DND-41 (cell line): ENCODE results near the gene TDG.

Experiments used
- ATAC-seq: fragments of 200-7000 bp; cut with Tn5 transposase; 3 replicates; pipeline ENCODE4 v1.9.1; 2021; ENCODE audit warnings: low read depth; ENCODE audit not compliant: insufficient read depth
- DNase-seq: peaks from one replicate; pipeline ENCODE4 v3.0.0-alpha.2; 2020
- H2AFZ ChIP-seq: 2 replicates; pipeline ENCODE4 v1.6.0; 2012; ENCODE audit warnings: low read depth, low read length
- H3K27ac ChIP-seq: 2 replicates; pipeline ENCODE4 v1.5.1; 2012; ENCODE audit warnings: low read length, inconsistent platforms
- H3K27me3 ChIP-seq: fragments of 200-600 bp; sonication (generic); 2 replicates; pipeline ENCODE4 v1.6.0; 2012; ENCODE audit warnings: low read length, mild to moderate bottlenecking, inconsistent platforms; ENCODE audit not compliant: insufficient read depth, poor library complexity
- H3K36me3 ChIP-seq: 2 replicates; pipeline ENCODE4 v1.5.1; 2012; ENCODE audit warnings: low read length, inconsistent platforms; ENCODE audit not compliant: insufficient read depth
- H3K4me1 ChIP-seq: 2 replicates; pipeline ENCODE4 v1.5.1; 2012; ENCODE audit warnings: mild to moderate bottlenecking, low read length; ENCODE audit not compliant: insufficient read depth
- H3K4me2 ChIP-seq: 2 replicates; pipeline ENCODE4 v1.6.0; 2012; ENCODE audit warnings: mild to moderate bottlenecking, moderate library complexity, low read length, inconsistent platforms; ENCODE audit not compliant: insufficient read depth
- H3K4me3 ChIP-seq, 2 experiments: fragments of 200-600 bp in 1 of 2; shearing (Covaris generic) in 1 of 2; 2 replicates each; pipeline ENCODE4 v1.5.1; 2012 to 2016; ENCODE audit warnings: inconsistent platforms in 2 of 2, low read length in 2 of 2, mild to moderate bottlenecking in 2 of 2, low read depth in 1 of 2, moderate library complexity in 1 of 2
- H3K79me2 ChIP-seq: 2 replicates; pipeline ENCODE4 v1.6.0; 2012; ENCODE audit warnings: low read length, inconsistent platforms; ENCODE audit not compliant: insufficient read depth
- H3K9ac ChIP-seq: 2 replicates; pipeline ENCODE4 v1.6.0; 2012; ENCODE audit warnings: low read depth, mild to moderate bottlenecking, inconsistent platforms, low read length, moderate library complexity
- H3K9me3 ChIP-seq: 2 replicates; pipeline ENCODE4 v1.5.1; 2012; ENCODE audit warnings: low read length, moderate library complexity, mild to moderate bottlenecking, inconsistent platforms; ENCODE audit not compliant: insufficient read depth, severe bottlenecking
- H4K20me1 ChIP-seq: 2 replicates; pipeline ENCODE4 v1.6.0; 2012; ENCODE audit warnings: low read length; ENCODE audit not compliant: insufficient read depth
- CTCF ChIP-seq: IDR thresholded peaks from 2 replicates; pipeline ENCODE4 v1.5.1; 2012; ENCODE audit warnings: borderline replicate concordance, low read length, moderate library complexity, mild to moderate bottlenecking; ENCODE audit not compliant: poor library complexity, severe bottlenecking; ENCODE audit errors: extremely low read depth
- EZH2 ChIP-seq: IDR thresholded peaks from 3 replicates; pipeline ENCODE4 v1.6.1; 2012; ENCODE audit warnings: borderline replicate concordance, low read depth, mild to moderate bottlenecking, moderate library complexity, low read length, inconsistent platforms; ENCODE audit not compliant: severe bottlenecking

TDG gene

GRCh38 chr12:103952497-103952896, 13.2 kb upstream of the TDG start:
- TF ChIP-seq EZH2 = no peak
- no peak for TF ChIP-seq CTCF
- Histone ChIP-seq H3K79me2 (peaks cover 49% of the 10 kb centered on the region), H3K9me3 (no peaks in the 10 kb centered on the region), H3K4me1 (peaks cover 32% of the 10 kb centered on the region), H3K4me2 (no peak overlapping the region), H3K27ac (no peak overlapping the region), H4K20me1 (no peaks in the 10 kb centered on the region), H3K36me3 (peaks cover 74% of the 10 kb centered on the region), H3K9ac (no peak overlapping the region), H2AFZ (no peak overlapping the region), H3K4me3 (no peak overlapping the region), H3K27me3 (no peaks in the 10 kb centered on the region)
- DNase-seq (no peak), ATAC-seq (no peak)

- peak overlapping the region; percentile 91 for H3K4me2 ChIP-seq
- TF ChIP-seq CTCF (no peak), EZH2 (no peak)
- H4K20me1 ChIP-seq = no peaks in the 10 kb centered on the region
- peak overlapping the region; percentile 97 for H2AFZ ChIP-seq
- no peaks in the 10 kb centered on the region for H3K27me3 ChIP-seq
- H3K27ac ChIP-seq = peak overlapping the region; percentile 84
- H3K79me2 ChIP-seq = peaks cover 47% of the 10 kb centered on the region
- H3K36me3 ChIP-seq = peaks cover 42% of the 10 kb centered on the region
- no peak for DNase-seq
- H3K9me3 ChIP-seq = no peaks in the 10 kb centered on the region
- peak overlapping the region; percentile 65 to 92 for H3K4me3 ChIP-seq
- peaks cover 42% of the 10 kb centered on the region for H3K4me1 ChIP-seq
- peak overlapping the region; percentile 94 for H3K9ac ChIP-seq
- no peak for ATAC-seq
These were observed 9.7 kb upstream of the TDG start for GRCh38 chr12:103955811-103956508.

- no peaks in the 10 kb centered on the region for H4K20me1 ChIP-seq
- H3K27ac ChIP-seq = peak overlapping the region; percentile 84
- peak overlapping the region; percentile 97 for H2AFZ ChIP-seq
- H3K4me1 ChIP-seq = peaks cover 42% of the 10 kb centered on the region
- peaks cover 36% of the 10 kb centered on the region for H3K36me3 ChIP-seq
- TF ChIP-seq EZH2 (no peak), CTCF (no peak)
- no peaks in the 10 kb centered on the region for H3K27me3 ChIP-seq
- H3K9ac ChIP-seq = peak overlapping the region; percentile 94
- peak overlapping the region; percentile 65 to 92 for H3K4me3 ChIP-seq
- peaks cover 47% of the 10 kb centered on the region for H3K79me2 ChIP-seq
- DNase-seq = no peak
- ATAC-seq = peak; percentile 12; the same call in 2 of the 3 replicates
- H3K4me2 ChIP-seq = peak overlapping the region; percentile 91
- H3K9me3 ChIP-seq = no peaks in the 10 kb centered on the region
These were observed 9.1 kb upstream of the TDG start for GRCh38 chr12:103956509-103957027.
